GM12875 (cell line): ENCODE results near the gene TMCC1.
"Not testable (repeated sequence)": the region's sequence is repeated elsewhere in the genome, so short reads cannot be mapped to it uniquely, and the experiment has no call there.

Experiments used
- H3K4me3 ChIP-seq: one replicate; pipeline ENCODE4 v1.5.1; 2011; ENCODE audit warnings: low read depth, low read length, control low read depth
- TF ChIP-seq, protein P1 (sequence below): IDR thresholded peaks from 2 replicates; pipeline ENCODE4 v1.5.1; 2011; ENCODE audit warnings: low read depth, mild to moderate bottlenecking, control low read depth, inconsistent platforms, low read length, moderate library complexity, borderline replicate concordance; ENCODE audit not compliant: insufficient read depth

TMCC1 gene

DNA sequence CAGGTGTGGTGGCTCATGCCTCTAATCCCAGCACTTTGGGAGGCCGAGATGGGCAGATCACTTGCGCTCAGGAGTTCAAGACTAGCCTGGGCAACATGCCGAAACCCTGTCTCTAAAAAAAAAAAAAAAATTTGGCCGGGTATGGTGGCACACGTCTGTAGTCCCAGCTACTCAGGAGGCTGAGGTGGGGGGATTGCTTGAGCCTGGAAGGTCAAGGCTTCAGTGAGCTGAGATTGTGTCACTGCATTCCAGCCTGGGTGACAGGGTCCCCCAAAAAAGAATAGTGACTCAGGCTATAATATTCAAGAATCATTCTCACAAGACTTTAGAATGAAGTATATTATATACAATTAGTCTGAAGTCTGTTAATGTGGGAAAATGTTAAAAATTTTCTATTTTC, 216.5 kb downstream of the TMCC1 start:
- no peak overlapping the region for H3K4me3 ChIP-seq
- TF ChIP-seq, protein P1, sequence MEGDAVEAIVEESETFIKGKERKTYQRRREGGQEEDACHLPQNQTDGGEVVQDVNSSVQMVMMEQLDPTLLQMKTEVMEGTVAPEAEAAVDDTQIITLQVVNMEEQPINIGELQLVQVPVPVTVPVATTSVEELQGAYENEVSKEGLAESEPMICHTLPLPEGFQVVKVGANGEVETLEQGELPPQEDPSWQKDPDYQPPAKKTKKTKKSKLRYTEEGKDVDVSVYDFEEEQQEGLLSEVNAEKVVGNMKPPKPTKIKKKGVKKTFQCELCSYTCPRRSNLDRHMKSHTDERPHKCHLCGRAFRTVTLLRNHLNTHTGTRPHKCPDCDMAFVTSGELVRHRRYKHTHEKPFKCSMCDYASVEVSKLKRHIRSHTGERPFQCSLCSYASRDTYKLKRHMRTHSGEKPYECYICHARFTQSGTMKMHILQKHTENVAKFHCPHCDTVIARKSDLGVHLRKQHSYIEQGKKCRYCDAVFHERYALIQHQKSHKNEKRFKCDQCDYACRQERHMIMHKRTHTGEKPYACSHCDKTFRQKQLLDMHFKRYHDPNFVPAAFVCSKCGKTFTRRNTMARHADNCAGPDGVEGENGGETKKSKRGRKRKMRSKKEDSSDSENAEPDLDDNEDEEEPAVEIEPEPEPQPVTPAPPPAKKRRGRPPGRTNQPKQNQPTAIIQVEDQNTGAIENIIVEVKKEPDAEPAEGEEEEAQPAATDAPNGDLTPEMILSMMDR = no peak

DNA sequence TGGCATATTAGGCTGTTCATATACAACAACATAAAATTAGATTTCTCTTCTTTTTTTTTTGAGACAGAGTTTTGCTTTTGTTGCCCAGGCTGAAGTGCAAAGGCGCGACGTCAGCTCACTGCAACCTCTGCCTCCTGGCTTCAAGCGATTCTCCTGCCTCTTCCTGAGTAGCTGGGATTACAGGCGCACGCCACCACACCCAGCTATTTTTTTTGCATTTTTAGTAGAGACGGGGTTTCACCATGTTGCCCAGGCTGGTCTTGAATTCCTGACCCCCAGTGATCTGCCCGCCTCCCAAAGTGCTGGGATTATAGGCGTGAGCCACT, 218.8 kb downstream of the TMCC1 start:
- H3K4me3 ChIP-seq = not testable (repeated sequence)

DNA sequence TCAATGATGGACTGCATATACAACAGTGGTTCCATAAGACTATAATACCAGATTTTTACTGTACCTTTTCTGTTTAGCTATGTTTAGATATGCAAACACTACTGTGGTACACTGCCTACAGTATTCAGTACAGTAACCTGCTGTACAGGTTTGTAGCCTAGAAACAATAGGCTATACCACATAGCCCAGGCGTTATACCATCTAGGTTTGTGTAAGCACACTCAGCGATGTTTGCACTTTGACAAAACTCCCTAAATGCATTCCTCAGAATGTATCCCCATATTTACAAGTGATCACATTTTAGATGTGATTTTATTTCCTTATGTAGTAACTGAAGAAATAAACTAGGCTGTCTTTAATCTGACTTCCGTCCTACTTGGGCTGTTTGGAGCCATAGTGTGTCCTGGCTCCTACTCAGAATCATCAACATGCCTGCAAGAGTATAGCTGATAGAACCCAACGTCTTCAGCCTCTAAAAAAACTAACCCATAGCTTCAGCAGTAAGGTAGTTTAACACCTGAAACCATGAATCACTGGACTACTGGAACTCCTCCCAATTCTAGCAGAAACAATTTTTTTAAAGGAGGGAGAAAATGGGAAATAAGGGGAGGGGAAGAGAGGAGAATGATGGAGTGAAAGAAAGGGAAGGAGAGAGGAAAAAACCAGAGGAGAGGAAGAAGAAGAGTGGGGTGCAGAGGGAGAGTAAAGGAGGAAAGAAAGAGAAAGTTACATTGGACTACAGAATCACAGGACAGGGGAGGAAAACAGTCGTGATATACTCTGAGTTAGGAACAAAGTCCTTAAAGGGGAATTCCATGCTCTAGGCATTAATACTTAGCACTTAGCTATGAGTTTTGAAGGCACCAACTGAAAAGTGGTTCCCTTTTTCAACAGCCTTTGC, 219.4 kb downstream of the TMCC1 start:
- TF ChIP-seq, protein P1 = no peak
- no peak overlapping the region for H3K4me3 ChIP-seq

DNA sequence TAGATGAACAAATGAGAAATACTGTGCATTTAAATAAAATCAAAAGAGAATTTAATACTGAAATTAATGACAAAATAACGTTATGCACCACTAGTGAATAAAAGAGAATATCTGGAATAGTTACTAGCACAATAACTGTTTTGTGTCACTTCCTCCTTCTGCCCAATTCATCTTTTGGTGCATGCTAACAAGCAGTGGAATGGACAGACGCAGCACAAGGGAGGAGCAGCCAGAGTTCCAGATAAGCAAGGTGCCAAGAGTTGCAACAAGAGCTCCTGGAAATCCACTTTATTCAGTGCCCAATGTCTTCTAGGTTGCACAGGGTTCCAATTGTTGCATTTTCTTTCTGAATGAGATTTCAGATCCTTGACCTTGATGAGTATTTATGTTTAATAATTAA, 220.5 kb downstream of the TMCC1 start:
- no peak overlapping the region for H3K4me3 ChIP-seq
- TF ChIP-seq, protein P1 = no peak

DNA sequence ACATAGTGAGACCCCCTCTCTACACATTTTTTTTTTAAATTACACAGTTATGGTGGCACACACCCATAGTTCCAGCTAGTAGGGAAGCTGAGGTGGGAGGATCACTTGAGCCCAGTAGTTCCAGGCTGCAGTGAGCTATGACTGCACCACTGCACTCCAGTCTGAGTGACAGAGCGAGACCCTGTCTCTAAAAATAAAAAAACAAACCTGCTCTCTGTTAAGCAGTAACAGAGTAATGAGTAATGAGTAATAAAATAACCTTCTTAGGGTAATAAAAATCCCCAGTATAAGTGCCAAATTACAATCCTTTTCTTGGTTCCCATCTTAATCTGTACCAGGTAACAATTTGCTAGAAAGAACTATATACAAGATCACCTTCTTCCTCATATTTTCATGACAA, 221.1 kb downstream of the TMCC1 start:
- no peak overlapping the region for H3K4me3 ChIP-seq
- TF ChIP-seq, protein P1 = no peak

DNA sequence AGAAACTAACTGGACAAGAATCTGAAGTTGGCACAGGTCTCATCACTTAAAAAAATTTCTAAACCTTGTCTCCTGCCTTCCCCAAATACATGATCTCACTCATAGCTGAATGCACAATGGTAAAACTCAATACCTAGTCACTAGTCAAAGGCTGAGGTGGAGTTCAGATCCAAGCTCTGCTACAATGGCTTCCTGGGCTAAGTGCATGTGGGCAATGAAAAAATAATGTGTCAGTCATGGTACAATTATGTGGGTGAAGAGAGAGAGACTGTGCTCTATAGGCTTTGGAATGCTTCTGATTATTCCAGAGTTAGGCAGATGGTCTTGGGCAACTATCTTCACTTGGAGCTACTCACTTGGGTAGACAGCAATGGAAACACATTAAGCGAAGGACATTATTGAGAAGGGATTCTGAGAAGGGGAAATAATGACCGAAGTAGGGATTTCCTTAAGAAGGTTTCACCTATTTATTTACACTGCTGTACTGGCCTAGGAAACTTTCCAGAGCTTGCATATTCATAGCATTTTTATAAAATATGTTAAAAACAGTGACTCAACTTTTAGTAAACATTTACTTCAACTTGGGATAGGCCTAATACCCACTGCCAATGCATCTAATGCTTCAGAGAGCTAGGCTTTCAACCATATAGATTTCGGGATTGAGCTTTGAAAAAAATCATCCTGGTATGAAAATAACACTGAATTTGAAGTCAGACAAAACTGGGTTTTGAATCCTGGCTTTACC, 228.3 kb downstream of the TMCC1 start:
- H3K4me3 ChIP-seq = no peak overlapping the region
- TF ChIP-seq, protein P1 = no peak

DNA sequence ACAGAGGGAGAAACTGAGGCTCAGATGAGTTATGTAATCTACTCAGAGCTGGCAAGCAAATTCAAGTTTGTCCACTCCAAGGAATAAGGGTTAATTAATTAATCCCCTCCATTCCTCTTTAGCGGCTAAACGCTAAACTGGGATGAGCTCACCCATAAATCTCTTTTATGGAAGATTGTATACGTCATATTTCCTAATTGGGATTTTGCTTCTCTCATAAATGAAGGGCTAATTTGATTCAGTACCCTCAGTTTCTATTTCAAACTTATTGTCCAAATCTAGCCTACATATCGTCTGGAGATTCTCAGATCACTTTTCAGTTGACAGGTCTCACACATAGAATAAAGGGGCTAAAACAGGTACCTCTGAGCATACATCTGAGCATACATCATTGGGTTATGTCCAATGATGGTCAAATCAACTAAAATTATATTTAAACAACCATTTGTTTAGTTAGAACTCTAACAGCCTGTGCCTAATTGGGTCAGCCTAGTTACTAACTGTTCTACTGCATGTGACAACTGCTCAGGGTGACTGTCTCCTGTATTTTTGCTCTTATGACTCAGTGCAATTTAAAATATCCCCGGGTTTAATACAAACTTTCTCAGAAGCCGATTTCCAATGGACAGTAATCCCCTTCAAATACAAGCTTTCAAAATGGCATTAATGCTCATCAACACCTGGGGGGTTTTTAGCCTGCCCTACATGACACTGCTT, 229.4 kb downstream of the TMCC1 start:
- TF ChIP-seq, protein P1 = no peak
- no peak overlapping the region for H3K4me3 ChIP-seq
